HG03378 (cell line): ENCODE data around the gene DNAJA2.

Experiments used
- ATAC-seq: cut with Tn5 transposase; IDR thresholded peaks from one replicate; pipeline ENCODE4 v1.9.1; 2021; ENCODE audit warnings: mild to moderate bottlenecking, moderate library complexity; ENCODE audit not compliant: unreplicated experiment

The DNAJA2 gene

DNA sequence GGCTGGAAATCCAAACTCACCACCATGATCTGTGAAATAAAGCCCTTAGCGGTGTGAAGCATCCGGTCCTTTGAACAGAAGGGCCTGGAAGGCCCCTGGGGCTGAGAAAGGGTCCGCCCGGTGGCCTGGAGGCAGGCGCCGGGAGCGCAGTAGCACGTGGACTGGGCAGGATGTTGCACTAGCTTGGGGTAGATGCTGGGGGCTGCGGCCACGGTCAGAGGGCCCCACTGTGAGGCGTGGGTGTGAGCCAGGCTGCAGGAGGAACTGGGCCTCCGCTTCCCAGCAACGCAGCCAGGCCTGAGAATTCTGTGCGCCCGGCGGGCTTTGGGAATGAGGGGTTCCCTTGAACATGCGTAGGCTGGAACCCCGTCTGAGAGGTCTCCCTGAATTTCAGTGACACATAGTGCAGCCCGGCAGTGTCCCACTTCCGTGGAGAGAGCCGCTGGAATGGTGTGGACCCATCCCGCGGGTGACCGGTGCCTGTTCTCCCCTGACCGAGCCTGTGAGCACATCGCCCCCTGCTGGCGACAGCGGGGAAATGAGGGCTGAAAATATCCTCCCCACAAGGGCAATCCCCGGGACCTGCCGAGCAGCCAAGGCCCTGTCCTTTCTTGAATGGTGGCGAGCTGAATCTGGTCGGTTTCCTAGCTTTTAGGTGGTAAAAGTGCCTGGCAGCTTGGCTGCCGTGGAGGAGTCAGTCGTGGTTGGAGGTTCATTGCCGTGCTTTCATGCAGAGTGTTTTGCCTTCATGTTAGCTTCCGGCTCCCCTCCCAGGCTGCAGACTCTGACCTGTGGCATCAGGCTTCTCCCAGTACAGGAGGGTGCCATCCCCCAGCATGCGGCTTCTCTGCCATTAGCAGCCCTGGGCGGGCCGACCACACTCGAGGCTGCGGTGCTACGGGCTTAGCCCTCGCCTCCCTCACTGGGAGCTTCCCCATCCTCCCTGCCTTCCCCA, 43.8 kb downstream of the DNAJA2 start:
- peak; percentile 67 for ATAC-seq

DNA sequence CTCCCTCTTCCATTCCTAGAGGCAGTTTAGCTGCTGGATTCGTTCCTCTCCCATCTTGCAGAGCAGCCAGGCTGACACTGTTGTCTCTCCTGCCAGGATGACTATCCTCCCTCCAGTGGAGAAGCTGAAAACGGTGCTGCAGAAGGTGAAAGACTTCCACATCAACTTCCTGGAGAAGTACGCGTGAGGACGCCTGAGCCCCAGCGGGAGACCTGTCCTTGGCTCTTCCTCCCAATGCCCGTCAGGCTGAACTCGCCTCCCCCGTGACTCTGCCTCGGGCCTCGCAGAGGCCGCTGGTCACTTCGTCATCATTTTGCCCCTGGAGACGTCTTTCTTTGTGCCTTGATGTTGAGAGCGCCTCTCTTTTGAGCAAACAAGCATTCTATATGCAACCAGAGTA, 44.7 kb downstream of the DNAJA2 start:
- ATAC-seq, result no peak

DNA sequence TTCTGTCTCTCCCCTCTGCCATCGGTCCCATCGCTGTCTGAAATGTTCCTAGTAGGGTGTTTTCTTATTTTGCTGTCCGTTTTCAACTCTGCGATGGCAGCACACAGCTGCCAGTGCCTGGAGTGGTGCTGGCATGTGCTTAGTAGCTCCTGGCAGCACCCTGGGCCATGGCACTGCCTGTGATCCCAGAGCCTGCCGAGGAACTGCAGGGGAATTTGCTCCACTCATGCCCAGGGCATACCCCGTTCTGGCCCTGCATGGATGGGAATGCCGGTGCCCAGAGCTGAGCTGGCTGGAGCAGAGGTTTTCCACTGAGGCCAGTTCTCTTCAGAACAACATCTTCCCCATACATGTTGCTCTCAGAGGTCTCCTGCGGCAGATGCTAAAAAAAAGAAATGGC, 46.2 kb downstream of the DNAJA2 start:
- no peak for ATAC-seq

DNA sequence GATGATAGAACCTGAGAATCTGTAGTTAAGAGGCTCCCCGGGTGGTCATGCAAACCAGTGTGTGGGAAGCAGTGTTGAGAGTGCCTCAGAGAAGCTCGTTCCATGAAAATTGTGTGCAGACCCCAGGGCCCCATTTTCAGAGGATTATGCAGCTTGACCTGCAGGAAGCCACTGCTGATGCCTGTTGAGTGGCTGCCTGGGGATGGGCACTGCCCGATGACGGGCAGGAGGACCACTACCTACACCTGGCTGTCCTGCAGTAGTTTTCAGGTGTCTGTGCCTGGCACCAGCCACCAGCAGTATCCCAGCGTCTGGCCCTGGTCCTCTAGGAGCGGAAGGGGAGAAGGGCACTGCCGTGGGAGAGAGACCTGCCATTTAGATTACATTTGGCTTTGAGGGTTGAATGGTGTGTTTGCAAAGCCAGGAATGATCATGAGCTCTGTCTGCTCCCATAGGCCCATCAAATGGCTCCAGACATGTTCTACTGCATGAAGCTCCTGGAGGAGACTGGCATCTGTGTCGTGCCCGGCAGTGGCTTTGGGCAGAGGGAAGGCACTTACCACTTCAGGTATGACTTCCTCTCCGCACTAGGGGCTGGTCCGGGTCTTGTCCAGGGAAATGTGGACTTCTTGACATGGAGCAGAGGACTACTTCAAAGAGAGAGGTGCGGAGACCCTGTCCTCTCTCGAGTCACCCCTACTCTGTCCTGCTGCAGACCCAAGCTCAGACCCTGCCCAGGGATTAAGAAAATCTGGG, 46.8 kb downstream of the DNAJA2 start:
- ATAC-seq, result no peak

DNA sequence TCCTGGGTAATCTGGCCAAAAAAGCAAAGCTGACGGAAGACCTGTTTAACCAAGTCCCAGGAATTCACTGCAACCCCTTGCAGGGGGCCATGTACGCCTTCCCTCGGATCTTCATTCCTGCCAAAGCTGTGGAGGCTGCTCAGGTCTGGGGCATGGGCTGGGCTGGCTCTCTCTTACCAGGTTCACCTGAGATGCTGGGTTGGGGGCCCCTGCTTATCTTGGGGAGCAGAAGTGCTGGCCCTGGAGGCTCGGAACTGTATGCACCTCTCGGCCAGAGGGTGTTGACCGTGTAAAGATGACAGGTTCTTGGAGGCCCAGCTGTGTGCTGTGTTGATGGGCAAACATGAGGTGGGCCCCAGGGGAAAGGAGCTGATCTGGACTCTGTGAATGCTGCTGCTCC, 49.1 kb downstream of the DNAJA2 start:
- no peak for ATAC-seq

DNA sequence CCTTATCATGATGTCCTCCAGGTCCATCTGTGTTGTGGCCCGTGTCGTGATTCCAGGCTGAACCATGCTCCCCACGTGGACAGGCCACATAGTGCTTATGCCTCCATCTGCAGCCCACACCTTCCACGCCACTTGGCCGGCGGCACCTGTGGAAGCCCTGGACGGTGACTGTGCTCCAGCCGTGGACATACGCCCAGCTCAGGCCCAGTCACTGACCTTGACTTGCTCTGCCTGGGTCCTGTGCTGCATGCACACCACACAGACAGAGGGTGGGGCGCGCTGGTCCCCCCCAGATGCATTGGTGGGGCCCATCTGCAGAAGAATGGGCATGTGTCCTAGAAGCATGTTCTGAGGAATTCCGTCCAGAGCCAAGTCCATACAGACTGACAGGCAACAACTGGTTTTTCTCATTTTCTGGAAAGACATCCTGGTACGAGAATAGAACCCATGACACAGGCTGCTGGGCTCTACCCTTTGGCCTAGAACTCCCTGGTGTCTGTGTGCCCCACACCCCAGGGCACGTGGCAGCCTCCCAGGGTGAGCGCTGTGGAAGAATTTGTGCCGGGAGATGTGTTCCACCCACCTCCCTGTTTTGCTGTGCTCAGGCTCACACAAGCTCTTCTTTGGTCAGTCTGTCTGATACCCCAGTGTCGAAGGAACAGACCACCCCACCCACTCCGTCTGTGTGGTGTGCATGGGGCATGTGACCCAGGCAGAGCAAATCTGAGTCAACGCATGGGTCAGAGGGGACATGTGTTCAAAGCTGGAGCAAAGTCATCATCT, 49.8 kb downstream of the DNAJA2 start:
- no peak for ATAC-seq

DNA sequence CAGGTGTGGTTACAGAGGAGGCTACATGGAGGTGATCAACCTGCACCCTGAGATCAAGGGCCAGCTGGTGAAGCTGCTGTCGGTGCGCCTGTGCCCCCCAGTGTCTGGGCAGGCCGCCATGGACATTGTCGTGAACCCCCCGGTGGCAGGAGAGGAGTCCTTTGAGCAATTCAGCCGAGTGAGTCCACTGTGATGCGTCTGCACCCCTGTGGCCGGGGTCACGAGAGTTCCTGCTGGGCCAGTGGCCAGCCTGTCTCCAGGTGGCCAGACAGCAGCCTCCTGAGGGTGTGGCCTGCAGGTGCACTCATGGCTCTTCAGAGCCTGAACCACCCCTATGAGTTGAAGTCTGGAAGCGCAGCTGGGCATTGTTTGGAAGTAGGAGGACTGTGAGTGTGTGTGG, 51.2 kb downstream of the DNAJA2 start:
- no peak for ATAC-seq

DNA sequence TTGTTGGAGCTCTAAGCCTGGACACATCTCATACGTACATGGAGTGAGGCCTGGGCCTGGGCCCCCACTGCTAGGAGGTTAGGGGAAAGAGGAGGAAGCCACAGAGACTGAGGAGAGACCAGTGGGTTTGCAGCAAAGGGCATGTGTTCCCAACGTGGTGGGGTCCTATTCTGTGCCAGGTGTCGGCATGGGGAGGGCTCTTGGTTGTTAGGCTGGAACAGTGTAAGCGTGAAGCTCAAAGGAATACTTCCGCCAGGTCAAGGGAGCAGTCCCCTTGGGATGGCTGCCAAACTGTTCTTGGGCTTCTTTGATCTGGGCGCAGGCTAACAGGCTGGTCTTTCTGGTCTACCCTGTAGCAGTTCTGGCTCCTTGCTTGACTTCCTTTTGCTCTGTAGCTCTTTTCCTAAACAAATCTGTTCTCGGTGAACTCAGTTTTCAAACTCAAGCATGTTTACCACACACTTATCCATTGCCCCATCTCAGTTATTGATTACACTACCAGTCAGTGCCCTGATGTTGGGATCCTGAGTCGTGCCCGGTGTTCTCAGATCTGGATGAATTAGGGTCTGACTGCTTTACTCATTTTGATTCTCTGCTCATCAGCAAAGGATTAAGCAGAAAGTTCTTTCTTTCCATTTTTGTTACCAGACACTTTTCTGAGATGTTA, 52.9 kb downstream of the DNAJA2 start:
- no peak for ATAC-seq

DNA sequence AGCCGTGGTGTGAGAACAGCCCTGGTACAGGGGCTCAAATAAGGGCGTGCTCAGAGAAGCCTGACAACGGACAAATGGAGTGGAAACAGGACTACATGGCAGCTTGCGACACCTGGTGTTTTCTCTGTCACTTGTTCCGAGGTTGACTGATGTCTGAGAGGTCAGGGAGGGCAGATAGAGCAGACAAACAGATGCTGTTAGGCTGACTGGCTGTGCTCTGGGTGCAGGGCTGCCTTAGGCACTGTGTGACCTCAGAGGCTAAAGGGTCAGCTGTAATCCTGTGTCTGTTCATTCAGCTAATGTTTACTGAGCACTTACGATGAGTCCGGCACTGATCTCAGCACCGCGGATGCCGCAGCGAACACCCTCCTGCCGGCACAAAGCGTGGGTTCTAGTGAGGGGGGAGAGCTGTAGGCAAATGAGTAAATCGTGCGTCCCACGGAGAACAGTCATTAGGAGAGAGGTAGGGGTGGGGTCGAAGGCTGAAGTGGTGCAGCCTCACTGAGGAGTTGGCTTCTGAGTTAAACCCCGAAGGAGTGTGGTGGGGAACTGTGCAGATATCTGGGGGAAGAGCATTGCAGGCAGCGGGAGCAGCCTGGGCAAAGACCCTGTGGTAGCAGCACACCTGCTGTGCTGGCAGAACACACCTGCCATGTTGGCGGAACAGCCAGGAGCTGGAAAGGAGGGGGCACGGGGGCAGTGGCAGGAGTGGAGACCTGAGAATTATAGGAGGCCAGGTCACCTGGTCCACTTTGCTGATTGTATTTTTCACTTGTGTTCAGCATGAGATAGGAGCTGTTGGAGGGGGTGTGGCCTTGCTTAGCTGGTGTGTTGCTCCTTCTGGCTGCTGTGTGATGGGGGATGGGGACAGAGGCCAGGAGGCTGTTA, 54.3 kb downstream of the DNAJA2 start:
- peak; percentile 94 for ATAC-seq

DNA sequence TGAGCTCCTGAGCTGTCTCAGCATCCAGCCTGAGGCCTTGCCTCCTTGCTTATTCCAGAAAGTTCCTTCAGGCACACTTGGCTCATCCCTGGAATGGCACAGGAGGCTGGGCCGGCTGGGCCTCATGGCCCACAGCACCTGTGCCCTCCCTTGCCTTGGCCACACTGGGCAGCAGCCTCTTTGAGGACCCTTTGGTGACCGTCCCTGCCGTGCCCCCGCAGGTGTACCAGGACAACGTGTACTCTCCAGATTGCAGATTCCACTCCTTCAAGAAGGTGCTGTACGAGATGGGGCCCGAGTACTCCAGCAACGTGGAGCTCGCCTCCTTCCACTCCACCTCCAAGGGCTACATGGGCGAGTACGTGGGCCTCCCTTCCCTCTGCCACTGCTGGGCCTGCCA, 55.1 kb downstream of the DNAJA2 start:
- ATAC-seq, result no peak

DNA sequence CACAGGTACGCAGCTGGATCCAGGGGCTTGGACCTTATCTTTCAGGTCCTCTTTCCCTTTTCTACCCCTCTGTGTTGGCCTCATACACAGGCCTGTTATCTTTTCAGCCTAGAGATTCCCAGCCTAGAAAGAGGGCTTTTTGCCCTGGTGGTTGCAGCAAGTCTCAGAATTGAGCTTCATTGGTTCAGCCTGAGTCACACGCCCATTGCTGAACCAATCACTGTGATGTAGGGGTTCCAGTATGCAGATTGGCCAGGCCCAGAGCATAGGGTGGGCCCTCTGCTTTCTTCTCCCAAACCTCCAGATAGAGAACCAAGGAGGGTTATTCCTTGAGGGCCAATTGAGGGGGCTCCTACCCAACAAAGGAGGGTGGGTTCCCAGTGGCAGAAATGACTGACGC, 56.5 kb downstream of the DNAJA2 start:
- no peak for ATAC-seq

DNA sequence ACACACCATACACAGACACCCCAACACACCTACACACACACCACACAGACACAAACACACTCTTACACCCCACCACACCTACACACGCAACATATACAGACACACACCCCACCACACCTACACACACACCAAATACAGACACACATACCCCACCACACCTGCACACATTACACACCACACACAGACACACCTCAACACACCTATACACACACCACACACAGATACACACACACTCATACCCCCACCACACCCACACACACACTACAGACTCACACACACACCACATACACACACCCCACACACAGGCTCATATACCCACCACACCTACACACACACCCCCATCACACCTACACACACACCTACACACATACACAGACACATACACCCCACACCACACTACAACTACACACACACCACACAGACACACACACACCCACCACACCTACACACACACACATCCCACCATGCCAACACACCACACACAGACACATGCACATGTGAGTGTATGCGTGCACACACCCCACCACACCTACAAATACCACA, 57.9 kb downstream of the DNAJA2 start:
- ATAC-seq, result no peak

DNA sequence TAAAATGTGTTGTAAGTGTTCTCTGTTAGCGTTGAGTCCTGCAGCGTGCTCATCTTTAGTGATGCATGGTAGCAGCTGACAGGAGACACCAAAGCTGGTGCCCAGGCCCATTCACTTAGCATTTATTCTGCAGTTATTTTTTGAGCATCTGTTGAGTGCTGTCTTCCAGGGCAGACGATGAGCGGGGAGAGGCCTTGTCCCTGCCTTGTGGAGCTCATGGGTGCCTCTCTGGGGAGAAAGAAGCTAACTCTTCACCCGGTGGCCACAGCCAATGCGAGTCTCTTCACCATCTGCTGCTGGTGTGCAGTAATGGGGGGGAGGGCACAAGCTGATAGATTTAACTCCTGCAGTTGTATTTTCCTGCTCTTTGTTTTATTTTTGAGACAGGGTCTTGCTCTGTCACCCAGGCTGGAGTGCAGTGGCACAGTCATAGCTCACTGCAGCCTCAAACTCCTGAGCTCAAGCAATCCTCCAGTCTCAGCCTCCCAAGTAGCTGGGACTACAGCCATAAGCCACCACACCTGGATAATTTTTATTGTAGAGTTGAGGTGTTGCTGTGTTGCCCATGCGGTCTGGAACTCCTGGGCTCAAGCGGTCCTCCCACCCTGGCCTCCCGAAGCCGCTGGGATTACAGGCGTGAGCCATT, 58.8 kb downstream of the DNAJA2 start:
- ATAC-seq, result no peak

DNA sequence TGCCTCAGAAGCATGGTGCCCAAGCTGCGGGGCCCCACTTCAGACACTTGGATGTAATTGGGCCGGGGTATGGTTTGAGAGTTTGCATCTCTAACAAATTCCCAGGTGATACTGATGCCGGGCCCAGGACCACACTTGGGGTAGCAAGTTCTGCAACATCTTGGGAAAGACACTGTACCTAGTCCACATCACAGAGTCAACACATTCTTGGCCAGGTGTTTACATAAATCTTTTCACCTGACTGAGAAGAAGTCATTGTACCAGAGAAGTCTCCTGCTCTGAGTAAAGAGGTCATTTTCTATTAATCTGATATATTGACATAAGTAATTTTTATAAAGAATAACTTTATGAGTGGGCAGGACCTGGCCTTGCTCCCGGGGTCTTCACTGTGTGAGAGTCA, 61.8 kb downstream of the DNAJA2 start:
- ATAC-seq, result no peak

DNA sequence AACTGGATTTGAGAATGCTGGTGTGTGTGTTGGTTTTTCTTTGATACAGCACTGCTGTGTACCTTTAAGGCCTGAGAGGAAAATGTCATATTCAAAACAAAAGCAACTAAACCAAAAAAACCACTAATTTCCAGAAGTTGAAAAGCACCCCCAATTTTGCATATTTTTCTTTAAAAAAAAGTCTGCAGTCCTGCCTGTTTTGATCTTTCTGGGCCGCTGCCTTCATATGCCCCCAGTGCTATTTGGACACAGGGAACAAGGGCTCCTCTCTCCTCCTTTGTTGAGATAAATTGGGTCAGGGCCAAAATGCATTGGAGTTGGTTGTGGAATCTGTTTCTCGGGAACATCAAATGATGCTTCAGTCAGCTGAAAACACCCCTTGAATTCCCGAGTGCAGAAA, 62.4 kb downstream of the DNAJA2 start:
- peak; percentile 69 for ATAC-seq

DNA sequence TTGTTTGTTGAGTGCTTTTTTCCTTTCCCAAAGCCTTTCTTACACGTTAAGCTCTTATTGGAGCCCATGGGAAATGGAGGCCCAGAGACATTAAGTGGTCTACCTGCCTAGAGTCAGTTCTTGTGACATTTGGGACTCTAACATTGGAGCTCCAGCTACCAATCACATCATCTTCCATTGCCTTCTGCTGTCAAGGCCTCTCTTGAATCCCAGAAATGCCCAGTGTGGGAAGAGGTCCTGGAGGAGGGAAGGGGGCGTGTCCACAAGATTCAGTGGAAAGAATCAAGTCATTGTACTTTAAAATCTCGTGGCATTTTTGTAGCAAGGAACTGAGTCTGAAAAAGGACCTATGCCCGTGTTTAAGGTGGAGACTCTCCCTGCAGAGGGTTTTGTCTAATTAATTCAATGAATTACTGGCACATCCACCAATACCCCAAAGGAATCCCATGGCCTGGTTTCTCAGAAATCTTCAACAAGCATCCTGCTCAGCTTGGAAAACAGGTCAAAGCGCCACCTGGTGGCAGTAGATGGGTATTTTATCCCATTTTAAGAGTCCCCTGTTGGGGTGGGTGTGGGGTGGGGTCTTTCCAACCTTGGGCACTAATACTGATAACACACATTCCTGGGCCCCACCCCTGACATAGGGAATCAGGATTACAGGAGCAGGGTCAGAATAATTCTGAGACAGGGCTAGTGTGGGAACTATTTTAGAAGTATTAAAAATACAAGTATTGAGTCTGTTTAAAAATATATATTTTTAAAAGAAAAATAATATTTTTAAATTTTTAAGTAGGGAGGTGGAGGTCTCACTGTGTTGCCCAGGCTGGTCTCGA, 64.7 kb downstream of the DNAJA2 start:
- no peak for ATAC-seq

DNA sequence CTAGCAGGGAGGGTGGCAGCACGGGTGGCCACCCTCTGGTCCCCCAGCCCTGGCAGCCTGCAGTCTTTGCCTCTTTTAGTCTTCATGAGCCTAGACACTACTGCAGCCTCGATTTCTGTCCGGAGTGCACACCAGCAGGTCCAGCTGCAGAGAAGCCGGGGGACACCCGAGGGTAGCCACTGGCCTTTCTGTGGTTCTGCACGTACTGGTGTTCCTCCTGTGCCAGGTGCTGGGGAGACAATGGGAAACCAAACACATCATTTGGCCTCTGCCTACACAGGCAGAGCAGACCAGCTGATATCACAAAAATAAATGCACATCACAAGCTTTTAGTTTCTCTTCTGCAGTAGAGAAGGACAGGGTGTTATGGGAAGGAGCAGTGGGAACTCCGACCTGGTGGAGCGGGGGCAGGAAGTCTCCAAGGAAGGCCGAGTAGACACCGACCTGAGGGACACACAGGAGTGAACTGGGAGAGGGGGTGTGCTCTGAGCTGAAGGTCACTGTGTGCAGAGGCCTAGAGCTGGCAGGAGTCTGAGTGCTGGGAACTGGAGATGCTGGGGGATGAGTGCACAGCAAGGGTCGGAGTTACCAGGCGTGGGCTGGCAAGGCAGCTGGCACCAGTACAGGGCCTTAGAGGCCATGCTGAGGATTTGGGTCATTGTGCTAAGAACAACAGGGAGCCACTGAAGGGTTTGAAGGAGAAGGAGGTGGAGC, 66.3 kb downstream of the DNAJA2 start:
- no peak for ATAC-seq
